MM.1S (cell line): ENCODE results near the gene DTNB.
"Not testable (repeated sequence)": the region's sequence is repeated elsewhere in the genome, so short reads cannot be mapped to it uniquely, and the experiment has no call there.

Experiments used
- EZH2 ChIP-seq: fragments of 300-600 bp; sonication (generic); optimal IDR thresholded peaks from 2 replicates; pipeline ENCODE3; 2017; ENCODE audit warnings: low read depth, mild to moderate bottlenecking, antibody characterized with exemption, low read length, mixed read lengths
- EZH2phosphoT487 ChIP-seq: fragments of 300-600 bp; sonication (generic); IDR thresholded peaks from 2 replicates; pipeline ENCODE4 v1.6.1; 2018; ENCODE audit warnings: antibody characterized with exemption, low read length
- TF ChIP-seq, protein P1 (sequence below): fragments of 300-600 bp; sonication (generic); IDR thresholded peaks from 2 replicates; pipeline ENCODE4 v1.5.1; 2016; ENCODE audit warnings: antibody characterized with exemption, low read length, mixed read lengths

DNA sequence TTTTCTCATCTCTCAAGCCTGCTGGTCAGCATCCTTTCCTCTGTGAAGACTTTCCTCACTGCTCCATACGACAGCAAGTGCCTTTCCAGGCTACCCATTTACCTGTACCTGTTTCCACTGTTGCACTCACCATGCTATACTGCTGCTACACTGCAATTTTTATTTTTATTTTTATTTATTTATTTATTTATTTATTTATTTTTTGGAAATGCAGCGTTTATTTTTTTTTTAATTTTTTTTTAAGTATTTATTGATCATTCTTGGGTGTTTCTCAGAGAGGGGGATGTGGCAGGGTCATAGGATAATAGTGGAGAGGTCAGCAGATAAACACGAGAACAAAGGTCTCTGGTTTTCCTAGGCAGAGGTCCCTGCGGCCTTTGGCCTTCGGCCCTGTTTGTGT lies 139.6 kb downstream of the DTNB start:
- TF ChIP-seq EZH2, EZH2phosphoT487: not testable (repeated sequence)
- TF ChIP-seq, protein P1, sequence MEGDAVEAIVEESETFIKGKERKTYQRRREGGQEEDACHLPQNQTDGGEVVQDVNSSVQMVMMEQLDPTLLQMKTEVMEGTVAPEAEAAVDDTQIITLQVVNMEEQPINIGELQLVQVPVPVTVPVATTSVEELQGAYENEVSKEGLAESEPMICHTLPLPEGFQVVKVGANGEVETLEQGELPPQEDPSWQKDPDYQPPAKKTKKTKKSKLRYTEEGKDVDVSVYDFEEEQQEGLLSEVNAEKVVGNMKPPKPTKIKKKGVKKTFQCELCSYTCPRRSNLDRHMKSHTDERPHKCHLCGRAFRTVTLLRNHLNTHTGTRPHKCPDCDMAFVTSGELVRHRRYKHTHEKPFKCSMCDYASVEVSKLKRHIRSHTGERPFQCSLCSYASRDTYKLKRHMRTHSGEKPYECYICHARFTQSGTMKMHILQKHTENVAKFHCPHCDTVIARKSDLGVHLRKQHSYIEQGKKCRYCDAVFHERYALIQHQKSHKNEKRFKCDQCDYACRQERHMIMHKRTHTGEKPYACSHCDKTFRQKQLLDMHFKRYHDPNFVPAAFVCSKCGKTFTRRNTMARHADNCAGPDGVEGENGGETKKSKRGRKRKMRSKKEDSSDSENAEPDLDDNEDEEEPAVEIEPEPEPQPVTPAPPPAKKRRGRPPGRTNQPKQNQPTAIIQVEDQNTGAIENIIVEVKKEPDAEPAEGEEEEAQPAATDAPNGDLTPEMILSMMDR = not testable (repeated sequence)
